ENCODE measurements around the gene KIR3DL3. TPM values are rescaled to one million over a fixed set of nuclear protein-coding genes. Genes with fewer than 3 reads are reported as not detected.
"Not testable (repeated sequence)": the region's sequence is repeated elsewhere in the genome, so short reads cannot be mapped to it uniquely, and the experiment has no call there.

KIR3DL3 gene
- total and polyA plus RNA-seq, 4 donors: not detected

- H3K4me3 ChIP-seq (ENCODE audit: low read depth, low read length); H3K9me3 ChIP-seq (ENCODE audit: control insufficient read depth, insufficient read depth, low read length); H3K4me1 ChIP-seq (ENCODE audit: control insufficient read depth, insufficient read depth, low read length); H3K36me3 ChIP-seq (ENCODE audit: control insufficient read depth, insufficient read depth, low read length); H3K27ac ChIP-seq (ENCODE audit: low read depth, low read length); H3K27me3 ChIP-seq (ENCODE audit: control insufficient read depth, insufficient read depth, low read length); DNase-seq (ENCODE audit: low read depth in 4 of 6, low spot score in 6 of 6): not testable (repeated sequence)
- WGBS (ENCODE audit: insufficient coverage): no CpG with 5 or more reads among the region's 6 CpGs
Measured at GRCh38 chr19:54750276-54750675, 26.0 kb downstream of the KIR3DL3 start.

DNA sequence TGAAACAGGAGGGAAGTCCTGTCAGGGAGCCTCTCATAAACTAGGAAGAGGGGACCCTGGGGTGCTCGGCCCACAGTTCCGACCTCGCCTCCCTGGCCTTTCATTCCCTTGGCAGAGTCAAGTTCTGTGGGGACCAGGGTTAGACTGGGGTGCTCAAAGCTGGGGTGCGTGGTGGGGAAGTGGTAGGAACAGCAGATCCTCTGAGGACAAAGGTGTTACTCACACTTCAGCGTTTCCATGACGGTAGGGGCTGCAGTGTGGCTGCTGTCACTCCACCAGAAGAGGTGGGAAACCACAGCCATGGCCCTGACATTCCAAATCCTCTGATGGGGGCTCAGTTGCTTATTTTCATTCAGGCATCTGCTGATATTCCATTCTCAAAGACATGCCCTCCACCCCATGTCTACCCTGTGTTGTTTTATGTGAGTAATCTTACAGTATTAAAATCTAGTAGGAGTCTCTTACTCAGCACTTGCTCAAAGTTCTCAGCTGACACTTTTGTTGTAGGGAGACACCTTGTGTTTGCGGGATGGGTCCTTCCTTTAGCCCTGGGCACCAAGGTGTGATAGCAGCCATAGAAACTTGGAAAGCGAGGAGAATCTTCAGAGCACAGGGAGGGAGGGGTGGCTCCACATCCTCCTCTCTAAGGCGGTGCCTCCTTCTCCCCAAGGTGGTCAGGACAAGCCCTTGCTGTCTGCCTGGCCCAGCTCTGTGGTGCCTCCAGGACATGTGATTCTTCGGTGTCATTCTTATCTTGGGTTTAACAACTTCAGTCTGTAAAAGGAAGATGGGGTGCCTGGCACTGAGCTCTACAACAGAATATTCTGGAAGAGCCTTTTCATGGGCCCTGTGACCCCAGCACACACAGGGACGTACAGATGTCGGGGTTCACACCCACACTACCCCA, 32.2 kb downstream of the KIR3DL3 start:
- not testable (repeated sequence) for H3K4me3 ChIP-seq (ENCODE audit: low read depth, low read length); DNase-seq (ENCODE audit: low read depth in 4 of 6, low spot score in 6 of 6); H3K27ac ChIP-seq (ENCODE audit: low read depth, low read length); H3K27me3 ChIP-seq (ENCODE audit: control insufficient read depth, insufficient read depth, low read length); H3K36me3 ChIP-seq (ENCODE audit: control insufficient read depth, insufficient read depth, low read length); H3K9me3 ChIP-seq (ENCODE audit: control insufficient read depth, insufficient read depth, low read length); H3K4me1 ChIP-seq (ENCODE audit: control insufficient read depth, insufficient read depth, low read length)
- 71% methylated on average over 8 of the region's 12 CpGs for WGBS (ENCODE audit: insufficient coverage)

GRCh38 chr19:54758577-54758976, 34.3 kb downstream of the KIR3DL3 start:
- not testable (repeated sequence) for H3K27me3 ChIP-seq (ENCODE audit: control insufficient read depth, insufficient read depth, low read length); H3K4me3 ChIP-seq (ENCODE audit: low read depth, low read length); DNase-seq (ENCODE audit: low read depth in 4 of 6, low spot score in 6 of 6); H3K4me1 ChIP-seq (ENCODE audit: control insufficient read depth, insufficient read depth, low read length); H3K27ac ChIP-seq (ENCODE audit: low read depth, low read length); H3K36me3 ChIP-seq (ENCODE audit: control insufficient read depth, insufficient read depth, low read length); H3K9me3 ChIP-seq (ENCODE audit: control insufficient read depth, insufficient read depth, low read length)
- WGBS (ENCODE audit: insufficient coverage): 57% methylated on average over 5 of the region's 6 CpGs

- not testable (repeated sequence) for DNase-seq (ENCODE audit: low read depth in 4 of 6, low spot score in 6 of 6); H3K4me3 ChIP-seq (ENCODE audit: low read depth, low read length); H3K9me3 ChIP-seq (ENCODE audit: control insufficient read depth, insufficient read depth, low read length); H3K4me1 ChIP-seq (ENCODE audit: control insufficient read depth, insufficient read depth, low read length); H3K27ac ChIP-seq (ENCODE audit: low read depth, low read length); H3K27me3 ChIP-seq (ENCODE audit: control insufficient read depth, insufficient read depth, low read length); H3K36me3 ChIP-seq (ENCODE audit: control insufficient read depth, insufficient read depth, low read length)
- whole genome bisulfite sequencing (ENCODE audit: insufficient coverage): 73% methylated on average over 6 of the region's 8 CpGs
Measured at GRCh38 chr19:54764219-54764618, 40.0 kb downstream of the KIR3DL3 start.

DNA sequence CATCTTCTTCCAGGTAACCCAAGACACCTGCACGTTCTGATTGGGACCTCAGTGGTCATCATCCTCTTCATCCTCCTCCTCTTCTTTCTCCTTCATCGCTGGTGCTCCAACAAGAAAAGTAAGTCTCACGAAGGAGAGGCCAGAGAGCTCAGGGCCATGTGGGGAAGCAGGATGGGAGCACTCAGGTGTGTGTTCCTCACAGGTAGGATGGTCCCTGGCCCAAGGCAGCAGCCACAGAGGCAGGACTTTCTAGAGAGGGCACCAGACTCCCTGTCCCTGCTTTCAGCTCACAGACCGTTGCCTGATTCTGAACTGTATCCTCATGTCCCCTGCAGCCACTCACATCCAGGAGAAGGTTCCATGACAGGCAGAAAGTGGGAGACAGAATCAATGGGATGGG, 42.2 kb downstream of the KIR3DL3 start:
- H3K36me3 ChIP-seq (ENCODE audit: control insufficient read depth, insufficient read depth, low read length); DNase-seq (ENCODE audit: low read depth in 4 of 6, low spot score in 6 of 6); H3K27me3 ChIP-seq (ENCODE audit: control insufficient read depth, insufficient read depth, low read length); H3K4me3 ChIP-seq (ENCODE audit: low read depth, low read length); H3K9me3 ChIP-seq (ENCODE audit: control insufficient read depth, insufficient read depth, low read length); H3K4me1 ChIP-seq (ENCODE audit: control insufficient read depth, insufficient read depth, low read length); H3K27ac ChIP-seq (ENCODE audit: low read depth, low read length): not testable (repeated sequence)
- no CpG with 5 or more reads among the region's 4 CpGs for WGBS (ENCODE audit: insufficient coverage)

GRCh38 chr19:54769646-54770045, 45.4 kb downstream of the KIR3DL3 start, which contains the start of gene KIR2DL1:
Gene KIR2DL1 (plus strand): TSS chr19:54769793. CDS start chr19:54769851, 58 bp downstream.
- 95% methylated on average over 15 of the region's 15 CpGs for WGBS (ENCODE audit: insufficient coverage)
- not testable (repeated sequence) for H3K4me1 ChIP-seq (ENCODE audit: control insufficient read depth, insufficient read depth, low read length); H3K36me3 ChIP-seq (ENCODE audit: control insufficient read depth, insufficient read depth, low read length); H3K4me3 ChIP-seq (ENCODE audit: low read depth, low read length); H3K27me3 ChIP-seq (ENCODE audit: control insufficient read depth, insufficient read depth, low read length); H3K27ac ChIP-seq (ENCODE audit: low read depth, low read length); H3K9me3 ChIP-seq (ENCODE audit: control insufficient read depth, insufficient read depth, low read length); DNase-seq (ENCODE audit: low read depth in 4 of 6, low spot score in 6 of 6)

DNA sequence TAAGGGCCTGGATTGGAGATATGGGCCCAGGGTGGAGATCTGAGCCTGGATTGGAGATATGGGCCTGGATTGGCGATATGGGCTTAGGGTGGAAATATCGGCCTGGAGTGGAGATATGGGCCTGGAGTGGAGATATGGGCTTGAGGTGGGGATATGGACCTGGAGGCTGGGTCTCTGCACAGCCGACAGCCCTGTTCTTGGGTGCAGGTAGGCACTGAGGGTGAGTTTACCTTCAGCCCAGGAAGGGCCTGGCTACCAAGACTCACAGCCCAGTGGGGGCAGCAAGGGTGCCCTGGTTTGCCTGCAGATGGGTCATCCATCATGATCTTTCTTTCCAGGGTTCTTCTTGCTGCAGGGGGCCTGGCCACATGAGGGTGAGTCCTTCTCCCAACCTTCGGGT, 46.3 kb downstream of the KIR3DL3 start:
- not testable (repeated sequence) for H3K27ac ChIP-seq (ENCODE audit: low read depth, low read length); H3K36me3 ChIP-seq (ENCODE audit: control insufficient read depth, insufficient read depth, low read length); H3K9me3 ChIP-seq (ENCODE audit: control insufficient read depth, insufficient read depth, low read length); H3K27me3 ChIP-seq (ENCODE audit: control insufficient read depth, insufficient read depth, low read length); H3K4me1 ChIP-seq (ENCODE audit: control insufficient read depth, insufficient read depth, low read length); H3K4me3 ChIP-seq (ENCODE audit: low read depth, low read length); DNase-seq (ENCODE audit: low read depth in 4 of 6, low spot score in 6 of 6)
- WGBS (ENCODE audit: insufficient coverage): 75% methylated on average over 3 of the region's 4 CpGs

GRCh38 chr19:54771018-54771960, 47.0 kb downstream of the KIR3DL3 start:
- not testable (repeated sequence) for H3K36me3 ChIP-seq (ENCODE audit: control insufficient read depth, insufficient read depth, low read length); H3K27ac ChIP-seq (ENCODE audit: low read depth, low read length); H3K4me3 ChIP-seq (ENCODE audit: low read depth, low read length); H3K27me3 ChIP-seq (ENCODE audit: control insufficient read depth, insufficient read depth, low read length); H3K9me3 ChIP-seq (ENCODE audit: control insufficient read depth, insufficient read depth, low read length); DNase-seq (ENCODE audit: low read depth in 4 of 6, low spot score in 6 of 6); H3K4me1 ChIP-seq (ENCODE audit: control insufficient read depth, insufficient read depth, low read length)
- WGBS (ENCODE audit: insufficient coverage): 80% methylated on average over 11 of the region's 15 CpGs

GRCh38 chr19:54772666-54773065, 48.4 kb downstream of the KIR3DL3 start:
- H3K9me3 ChIP-seq (ENCODE audit: control insufficient read depth, insufficient read depth, low read length); H3K36me3 ChIP-seq (ENCODE audit: control insufficient read depth, insufficient read depth, low read length); H3K4me3 ChIP-seq (ENCODE audit: low read depth, low read length); H3K4me1 ChIP-seq (ENCODE audit: control insufficient read depth, insufficient read depth, low read length); H3K27ac ChIP-seq (ENCODE audit: low read depth, low read length); DNase-seq (ENCODE audit: low read depth in 4 of 6, low spot score in 6 of 6); H3K27me3 ChIP-seq (ENCODE audit: control insufficient read depth, insufficient read depth, low read length): not testable (repeated sequence)
- WGBS (ENCODE audit: insufficient coverage): 35% methylated on average over 2 of the region's 2 CpGs
